Tibial nerve (tissue), 3 donors: ENCODE results near the gene RIPOR3.

Source experiments
- POLR2A ChIP-seq, 2 donors: fragments of 450-650 bp; IDR thresholded peaks; one replicate each; pipeline ENCODE4 v1.6.1; 2017; ENCODE audit warnings: antibody characterized with exemption in 2 of 2, mild to moderate bottlenecking in 2 of 2, moderate library complexity in 2 of 2
- TF ChIP-seq, protein P1 (sequence below), 5 experiments: fragments of 200-600 bp in 3 of 5; fragments of 450-650 bp in 2 of 5; sonication (generic) in 3 of 5; IDR thresholded peaks; one replicate each; pipeline ENCODE4 v1.5.1; 2016 to 2019; ENCODE audit warnings: antibody characterized with exemption in 5 of 5, mild to moderate bottlenecking in 3 of 5, moderate library complexity in 2 of 5

DNA sequence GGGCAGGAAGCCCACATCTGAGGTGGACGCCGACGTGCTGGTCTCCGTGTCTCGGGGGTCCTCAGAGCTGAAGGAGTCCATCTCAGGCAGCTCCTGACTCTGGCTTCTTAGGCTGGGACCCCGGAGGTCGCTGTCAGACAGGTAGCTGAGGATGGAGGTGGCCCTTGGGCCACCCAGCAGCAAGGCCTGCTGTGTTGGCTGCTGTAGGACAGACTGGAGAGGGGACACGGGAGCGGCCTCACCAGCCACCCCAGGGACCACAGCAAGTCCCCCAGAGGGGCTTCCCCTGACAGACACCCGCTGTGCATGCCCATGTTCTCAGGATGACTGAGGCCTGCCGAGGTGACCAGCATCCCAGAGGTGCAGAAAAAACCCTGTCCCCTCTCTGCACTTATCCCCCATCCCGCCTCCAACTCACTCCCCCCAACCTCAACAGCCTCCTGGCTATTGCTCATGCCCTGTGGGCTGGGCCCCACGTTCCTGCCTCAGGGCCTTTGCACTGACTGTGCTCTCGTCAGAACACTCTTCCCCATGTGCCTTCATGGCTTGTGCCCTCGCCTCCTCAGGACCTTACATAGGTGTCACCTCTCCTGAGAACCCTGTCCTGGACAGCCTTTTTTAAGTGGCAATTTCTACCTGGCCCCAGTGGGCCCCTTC is 88.8 kb downstream of the RIPOR3 start:
- TF ChIP-seq, protein P1, sequence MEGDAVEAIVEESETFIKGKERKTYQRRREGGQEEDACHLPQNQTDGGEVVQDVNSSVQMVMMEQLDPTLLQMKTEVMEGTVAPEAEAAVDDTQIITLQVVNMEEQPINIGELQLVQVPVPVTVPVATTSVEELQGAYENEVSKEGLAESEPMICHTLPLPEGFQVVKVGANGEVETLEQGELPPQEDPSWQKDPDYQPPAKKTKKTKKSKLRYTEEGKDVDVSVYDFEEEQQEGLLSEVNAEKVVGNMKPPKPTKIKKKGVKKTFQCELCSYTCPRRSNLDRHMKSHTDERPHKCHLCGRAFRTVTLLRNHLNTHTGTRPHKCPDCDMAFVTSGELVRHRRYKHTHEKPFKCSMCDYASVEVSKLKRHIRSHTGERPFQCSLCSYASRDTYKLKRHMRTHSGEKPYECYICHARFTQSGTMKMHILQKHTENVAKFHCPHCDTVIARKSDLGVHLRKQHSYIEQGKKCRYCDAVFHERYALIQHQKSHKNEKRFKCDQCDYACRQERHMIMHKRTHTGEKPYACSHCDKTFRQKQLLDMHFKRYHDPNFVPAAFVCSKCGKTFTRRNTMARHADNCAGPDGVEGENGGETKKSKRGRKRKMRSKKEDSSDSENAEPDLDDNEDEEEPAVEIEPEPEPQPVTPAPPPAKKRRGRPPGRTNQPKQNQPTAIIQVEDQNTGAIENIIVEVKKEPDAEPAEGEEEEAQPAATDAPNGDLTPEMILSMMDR (IDR thresholded peaks at IDR 0.05), result no peak
- TF ChIP-seq POLR2A (IDR thresholded peaks at IDR 0.05), result no peak
